Fibroblast of skin of right biceps (primary cell): ENCODE results near the gene MAML2.

Source experiments
- DNase-seq: peaks from one replicate; pipeline ENCODE4 v3.0.0-alpha.2; 2013

Gene MAML2

GRCh38 chr11:96114178-96115064 lies 228.6 kb downstream of the MAML2 start:
- no peak for DNase-seq

- DNase-seq: peak; percentile 79
Measured at GRCh38 chr11:96113193-96113681, 229.8 kb downstream of the MAML2 start.

- DNase-seq: no peak
Measured at GRCh38 chr11:96112192-96113128, 230.5 kb downstream of the MAML2 start.

- no peak for DNase-seq
Measured at GRCh38 chr11:96111308-96111707, 231.7 kb downstream of the MAML2 start.

GRCh38 chr11:96110302-96110701 lies 232.7 kb downstream of the MAML2 start:
- no peak for DNase-seq

GRCh38 chr11:96109331-96110030 lies 233.5 kb downstream of the MAML2 start:
- peak; percentile 78 for DNase-seq

- DNase-seq: no peak
Measured at GRCh38 chr11:96107143-96107824, 235.7 kb downstream of the MAML2 start.

GRCh38 chr11:96106645-96107044 lies 236.3 kb downstream of the MAML2 start:
- DNase-seq: no peak

GRCh38 chr11:96105944-96106343 lies 237.1 kb downstream of the MAML2 start:
- DNase-seq: no peak

GRCh38 chr11:96105197-96105895 lies 237.6 kb downstream of the MAML2 start:
- peak; percentile 81 for DNase-seq

GRCh38 chr11:96104496-96104895 lies 238.5 kb downstream of the MAML2 start:
- DNase-seq: no peak

GRCh38 chr11:96103721-96104120 lies 239.3 kb downstream of the MAML2 start:
- no peak for DNase-seq

GRCh38 chr11:96103102-96103501 lies 239.9 kb downstream of the MAML2 start:
- DNase-seq: peak; percentile 62

- DNase-seq: peak; percentile 90
Measured at GRCh38 chr11:96102664-96103078, 240.3 kb downstream of the MAML2 start.

- no peak for DNase-seq
Measured at GRCh38 chr11:96101146-96101545, 241.8 kb downstream of the MAML2 start.

- DNase-seq: peak; percentile 56
Measured at GRCh38 chr11:96098511-96099241, 244.3 kb downstream of the MAML2 start.

GRCh38 chr11:96097844-96098421 lies 245.1 kb downstream of the MAML2 start:
- DNase-seq: peak; percentile 64

GRCh38 chr11:96096360-96096759 lies 246.6 kb downstream of the MAML2 start:
- DNase-seq: no peak

GRCh38 chr11:96095884-96096303 lies 247.1 kb downstream of the MAML2 start:
- DNase-seq: no peak

GRCh38 chr11:96094156-96094555 lies 248.8 kb downstream of the MAML2 start:
- DNase-seq: no peak
